ENCODE data around the gene CHAC1. TPM values are rescaled to one million over a fixed set of nuclear protein-coding genes. Genes with fewer than 3 reads are reported as not detected.
A peak's percentile ranks its signal among the peaks of the same experiment; 100 is the strongest.

The CHAC1 gene
- polyA plus RNA-seq, 1 donor from 2014 or later: 3.6 TPM

- H3K4me2 ChIP-seq (ENCODE audit: low read length): no peak overlapping the region
- no peaks in the 10 kb centered on the region for H4K20me1 ChIP-seq (ENCODE audit: insufficient read depth)
- H3K27me3 ChIP-seq (ENCODE audit: insufficient read depth, low read depth, low read length): peaks cover 7% of the 10 kb centered on the region
- TF ChIP-seq REST (IDR thresholded peaks at IDR 0.05; ENCODE audit: borderline replicate concordance) (no peak), EZH2 (IDR thresholded peaks at IDR 0.05; ENCODE audit: borderline replicate concordance, insufficient read depth, low read length, poor library complexity, severe bottlenecking) (no peak), RAD21 (conservative IDR thresholded peaks at IDR 0.05) (no peak), TAF1 (IDR thresholded peaks at IDR 0.05; ENCODE audit: low read depth) (no peak), EP300 (conservative IDR thresholded peaks at IDR 0.05; ENCODE audit: poor library complexity, severe bottlenecking) (no peak), POLR2AphosphoS5 (IDR thresholded peaks at IDR 0.05) (no peak), SMC3 (conservative IDR thresholded peaks at IDR 0.05; ENCODE audit: poor library complexity) (no peak), CTCF (IDR thresholded peaks at IDR 0.05; ENCODE audit: poor library complexity, severe bottlenecking) (no peak), MXI1 (conservative IDR thresholded peaks at IDR 0.05; ENCODE audit: poor library complexity, severe bottlenecking) (no peak)
- no peaks in the 10 kb centered on the region for H3K36me3 ChIP-seq (ENCODE audit: insufficient read depth, low read length)
- H3K9me3 ChIP-seq (ENCODE audit: low read length): no peaks in the 10 kb centered on the region
- H2AFZ ChIP-seq (ENCODE audit: low read depth, low read length): no peak overlapping the region
- H3K9me2 ChIP-seq (ENCODE audit: insufficient read depth, low read length): no peaks in the 10 kb centered on the region
- no peak overlapping the region for H3K27ac ChIP-seq (ENCODE audit: low read length)
- no peak overlapping the region for H3K4me3 ChIP-seq (ENCODE audit: low read length)
- no peaks in the 10 kb centered on the region for H3K79me2 ChIP-seq (replicated peaks; ENCODE audit: insufficient read depth, low read length)
- H3K9ac ChIP-seq (ENCODE audit: low read length): no peak overlapping the region
- H3F3A ChIP-seq (ENCODE audit: insufficient read depth, low read length, poor library complexity, severe bottlenecking): no peaks in the 10 kb centered on the region
These were observed 12.9 kb upstream of the CHAC1 start for GRCh38 chr15:40940296-40940801.

- no peaks in the 10 kb centered on the region for H4K20me1 ChIP-seq (ENCODE audit: insufficient read depth)
- H3K4me2 ChIP-seq (ENCODE audit: low read length): no peak overlapping the region
- peak overlapping the region; percentile 51 for H3K4me3 ChIP-seq (ENCODE audit: low read length)
- no peaks in the 10 kb centered on the region for H3K36me3 ChIP-seq (ENCODE audit: insufficient read depth, low read length)
- no peaks in the 10 kb centered on the region for H3K79me2 ChIP-seq (replicated peaks; ENCODE audit: insufficient read depth, low read length)
- peak overlapping the region; percentile 49 for H3K9ac ChIP-seq (ENCODE audit: low read length)
- no peak for TF ChIP-seq EP300 (conservative IDR thresholded peaks at IDR 0.05; ENCODE audit: poor library complexity, severe bottlenecking)
- TF ChIP-seq POLR2AphosphoS5 (IDR thresholded peaks at IDR 0.05): no peak
- TF ChIP-seq TAF1 (IDR thresholded peaks at IDR 0.05; ENCODE audit: low read depth): no peak
- TF ChIP-seq RAD21 (conservative IDR thresholded peaks at IDR 0.05): no peak
- no peak for TF ChIP-seq SMC3 (conservative IDR thresholded peaks at IDR 0.05; ENCODE audit: poor library complexity)
- TF ChIP-seq MXI1 (conservative IDR thresholded peaks at IDR 0.05; ENCODE audit: poor library complexity, severe bottlenecking): no peak
- TF ChIP-seq CTCF (IDR thresholded peaks at IDR 0.05; ENCODE audit: poor library complexity, severe bottlenecking): no peak
- no peak for TF ChIP-seq EZH2 (IDR thresholded peaks at IDR 0.05; ENCODE audit: borderline replicate concordance, insufficient read depth, low read length, poor library complexity, severe bottlenecking)
- no peak for TF ChIP-seq REST (IDR thresholded peaks at IDR 0.05; ENCODE audit: borderline replicate concordance)
- no peak overlapping the region for H3K27ac ChIP-seq (ENCODE audit: low read length)
- H3K9me2 ChIP-seq (ENCODE audit: insufficient read depth, low read length): no peaks in the 10 kb centered on the region
- no peaks in the 10 kb centered on the region for H3K9me3 ChIP-seq (ENCODE audit: low read length)
- H2AFZ ChIP-seq (ENCODE audit: low read depth, low read length): no peak overlapping the region
- H3F3A ChIP-seq (ENCODE audit: insufficient read depth, low read length, poor library complexity, severe bottlenecking): no peaks in the 10 kb centered on the region
- peaks cover 7% of the 10 kb centered on the region for H3K27me3 ChIP-seq (ENCODE audit: insufficient read depth, low read depth, low read length)
These were observed 12.2 kb upstream of the CHAC1 start for GRCh38 chr15:40941068-40941527.

Measured in neural cell (in vitro differentiated cells).